GM20431 (cell line): ENCODE results near the gene SHH.
"Not testable (repeated sequence)": the region's sequence is repeated elsewhere in the genome, so short reads cannot be mapped to it uniquely, and the experiment has no call there.

Source experiments
- in situ Hi-C: fragments of 300-500 bp; cut with MseI, MboI; formaldehyde crosslinking; loops from one replicate; pipeline ENCODE4 v1.15.0; 2020; ENCODE audit warnings: low sequenced_read_pairs; ENCODE audit not compliant: unreplicated experiment

The SHH gene

DNA sequence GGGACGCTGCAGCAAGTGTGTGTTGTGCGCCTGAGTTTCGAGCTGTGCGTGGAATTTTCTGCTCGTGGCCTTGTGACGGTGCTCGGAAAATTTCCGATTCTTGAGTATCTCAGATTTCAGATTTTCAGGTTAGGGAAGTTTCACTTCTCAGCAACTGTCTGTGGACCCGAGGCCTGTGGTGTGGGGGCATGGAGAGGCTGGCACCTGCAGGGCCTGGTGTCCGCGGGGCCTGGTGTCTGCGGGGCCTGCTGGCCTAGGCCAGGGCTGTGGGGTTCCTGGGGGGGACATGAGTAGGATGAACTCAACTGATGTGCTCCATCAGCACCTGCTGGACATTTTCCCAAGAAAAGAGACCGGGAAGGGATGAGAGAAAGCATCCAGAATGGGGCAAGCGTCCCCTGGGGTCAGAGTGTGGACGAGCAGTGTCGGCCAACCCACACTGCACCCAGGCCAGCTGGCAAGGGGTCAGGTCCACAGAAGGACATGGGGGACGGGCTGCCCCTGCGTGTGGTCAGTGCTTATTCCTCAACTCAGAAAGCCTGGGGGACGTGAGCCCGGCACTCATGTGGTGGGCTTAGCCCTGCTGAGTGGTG, 31.3 kb upstream of the SHH start:
- in situ Hi-C loops, result no loop called here

DNA sequence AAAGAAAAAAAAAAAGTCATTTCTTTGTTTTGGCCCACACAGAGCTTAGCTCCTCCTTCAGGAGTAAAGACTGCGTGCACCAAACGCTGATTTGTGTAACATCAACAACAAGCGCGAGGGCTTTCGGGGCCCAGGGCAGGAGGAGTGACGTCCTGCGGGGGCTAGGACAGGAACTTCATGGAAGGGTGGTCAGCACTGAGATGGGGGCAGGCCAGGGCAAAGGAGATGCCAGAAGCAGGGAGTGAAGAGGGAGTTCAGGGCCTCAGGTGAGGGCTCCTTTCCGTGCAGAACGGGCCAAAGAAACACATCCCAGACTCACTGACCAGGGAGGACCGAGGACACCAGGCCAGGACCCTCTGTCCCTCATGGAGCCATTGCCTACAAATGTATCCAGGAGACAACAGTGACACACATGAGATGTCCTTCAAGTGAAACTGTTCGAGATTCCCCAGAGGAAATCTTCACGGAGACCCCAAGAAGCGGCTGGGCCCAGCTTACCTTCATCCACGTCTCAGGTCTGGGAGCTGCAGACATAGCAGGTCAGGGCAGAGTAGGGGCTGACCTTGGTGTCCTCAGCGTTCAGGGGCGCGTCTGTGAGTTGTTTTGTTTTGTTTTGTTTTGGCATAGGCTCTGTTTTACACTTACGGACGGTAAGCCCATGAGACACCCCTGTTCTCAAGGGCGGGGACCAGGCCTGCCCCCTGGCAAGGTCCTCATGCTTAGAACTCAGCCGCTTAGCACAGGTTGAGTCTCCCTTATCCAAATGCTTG, 30.4 kb upstream of the SHH start:
- in situ Hi-C loops, result no loop called here

DNA sequence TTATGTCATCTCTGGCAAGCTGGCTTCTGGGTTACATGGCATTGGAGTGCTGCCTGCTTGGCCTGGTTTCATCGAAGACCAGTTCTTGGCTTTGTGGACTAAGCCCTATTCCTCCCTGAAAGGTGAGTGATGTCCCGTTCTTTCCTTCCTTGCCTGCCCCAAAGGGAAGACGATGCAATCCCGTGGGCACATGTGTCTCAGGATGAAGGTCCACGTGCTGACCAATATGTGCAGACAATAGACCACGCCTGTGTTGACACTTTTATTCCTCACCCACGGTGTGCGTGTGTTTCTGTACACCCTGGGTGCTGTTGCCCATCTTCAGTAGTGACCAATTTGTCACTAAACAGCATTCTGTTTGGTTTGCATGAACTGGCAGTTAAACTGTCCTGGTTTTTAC, 28.6 kb upstream of the SHH start:
- in situ Hi-C loops, result no loop called here

DNA sequence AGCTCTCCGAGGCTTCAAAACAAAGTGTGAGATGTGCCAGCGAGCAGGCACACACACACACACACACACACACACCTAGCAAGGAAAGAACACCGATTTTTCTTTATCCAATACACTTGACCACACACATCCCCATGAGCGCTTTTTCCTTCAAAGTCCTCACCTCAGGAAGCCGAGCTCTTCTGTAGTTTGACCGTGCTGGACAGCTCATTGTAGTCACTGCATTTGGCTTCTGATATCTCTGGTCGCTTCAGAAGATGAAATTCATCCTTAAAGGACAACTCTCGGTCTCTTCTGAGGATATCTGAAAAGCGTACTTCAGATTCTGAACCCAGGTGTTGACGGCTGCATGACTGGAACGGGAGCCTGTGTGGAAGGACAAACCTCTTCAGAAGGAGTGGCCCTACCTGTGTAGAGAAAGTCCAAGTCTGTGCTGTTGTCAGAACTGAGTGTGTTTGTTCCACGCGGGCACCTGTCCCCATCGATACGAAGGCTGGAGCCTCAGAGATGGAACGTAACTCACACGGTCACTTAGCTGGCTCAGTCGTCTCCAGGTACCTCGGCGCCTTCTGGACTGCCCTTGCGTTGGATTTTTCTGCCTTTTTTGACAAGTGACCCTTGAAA, 28.1 kb upstream of the SHH start:
- in situ Hi-C loops, result no loop called here

DNA sequence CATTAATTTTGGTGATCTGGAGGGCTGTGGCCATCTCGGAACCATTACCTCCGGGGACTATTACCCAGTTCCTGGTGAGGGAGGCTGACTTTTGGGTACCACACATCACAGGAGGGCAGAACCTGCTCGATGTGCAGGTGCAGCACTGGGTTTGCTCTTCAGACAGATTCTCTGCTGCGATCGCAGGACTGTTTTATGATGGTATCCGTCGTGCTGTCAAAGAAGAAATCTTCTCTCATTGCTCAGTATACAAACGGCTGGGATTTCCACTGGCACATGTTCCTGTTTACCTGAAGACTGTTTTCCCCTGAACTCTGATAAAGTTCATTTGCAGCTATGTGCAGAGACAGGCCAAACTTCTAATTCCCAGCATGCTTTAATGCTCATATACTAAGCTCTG, 27.2 kb upstream of the SHH start:
- in situ Hi-C loops, result no loop called here

DNA sequence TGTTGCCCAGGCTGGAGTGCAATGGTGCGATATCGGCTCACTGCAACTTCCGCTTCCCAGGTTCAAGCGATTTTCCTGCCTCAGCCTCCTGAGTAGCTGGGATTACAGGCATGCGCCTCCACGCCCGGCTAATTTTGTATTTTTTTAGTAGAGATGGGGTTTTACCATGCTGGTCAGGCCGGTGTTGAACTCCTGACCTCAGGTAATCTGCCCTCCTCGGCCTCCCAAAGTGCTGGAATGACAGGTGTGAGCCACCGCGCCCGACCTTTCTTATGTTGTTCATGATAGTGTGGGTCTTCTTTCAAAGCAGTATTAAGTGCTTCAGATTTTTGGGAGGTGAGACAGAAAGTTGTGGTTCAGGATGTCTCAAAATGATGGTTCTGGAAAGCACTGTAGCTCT, 26.0 kb upstream of the SHH start:
- in situ Hi-C loops, result not testable (repeated sequence)

DNA sequence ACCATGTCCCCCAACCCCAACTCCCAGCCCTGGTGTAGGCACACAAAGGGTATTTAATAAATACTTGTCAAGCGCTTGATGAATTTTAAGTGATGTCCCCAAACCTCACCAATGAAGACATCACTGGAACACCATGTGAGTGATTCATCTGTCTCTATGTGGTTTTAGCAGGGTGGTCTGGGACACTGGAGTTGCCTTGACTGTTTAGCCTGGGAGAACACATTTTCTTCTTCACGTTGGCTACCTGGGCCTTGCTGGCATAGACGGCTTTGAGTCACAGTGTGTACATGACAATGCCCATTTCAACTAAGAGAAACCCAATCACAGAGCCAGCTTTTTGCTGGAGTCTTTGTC, 24.8 kb upstream of the SHH start:
- in situ Hi-C loops, result no loop called here

DNA sequence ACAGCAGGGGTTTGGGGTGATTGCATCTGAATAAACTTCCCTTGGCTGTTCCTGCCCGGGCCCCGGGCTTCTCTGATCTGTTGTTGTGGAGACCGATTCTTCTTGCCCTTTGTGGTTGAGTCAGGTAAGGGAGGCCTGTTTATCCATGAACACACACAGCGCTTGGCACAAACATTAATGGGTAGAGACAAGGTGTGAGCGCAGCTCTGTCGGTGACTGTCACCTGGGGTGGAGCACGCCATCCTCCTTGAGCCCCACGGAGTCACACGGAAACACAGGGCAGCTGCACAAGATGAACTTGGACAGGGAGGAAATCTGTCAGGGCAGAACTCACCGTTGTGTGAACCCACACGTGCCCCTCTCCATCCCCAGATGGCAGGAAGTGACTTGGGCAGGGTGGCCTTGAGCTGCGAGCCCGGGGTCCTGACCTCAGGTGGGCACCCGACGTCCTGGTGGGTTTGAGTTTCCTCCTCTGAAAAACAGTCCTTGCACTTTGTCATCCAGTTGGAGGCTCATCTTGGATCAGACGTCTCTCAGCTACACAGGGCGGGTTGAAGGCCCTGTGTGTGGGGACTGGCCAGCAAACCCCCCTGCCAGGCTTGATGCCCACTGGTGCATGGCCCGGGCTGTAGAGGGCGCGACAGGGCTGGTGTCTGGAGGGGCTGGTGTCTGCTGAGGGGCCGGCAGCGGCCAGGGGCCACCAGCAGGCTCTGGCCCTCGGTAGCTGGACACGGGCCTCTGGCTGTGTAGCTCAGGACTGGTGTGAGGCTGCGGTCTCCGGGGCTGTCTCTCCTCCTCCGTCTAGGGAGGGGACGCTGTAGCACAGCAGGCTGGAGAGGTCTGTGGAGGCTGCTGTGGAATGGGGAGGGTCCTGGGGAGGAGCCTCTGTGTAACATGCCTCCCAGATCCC, 24.2 kb upstream of the SHH start:
- in situ Hi-C loops, result no loop called here

DNA sequence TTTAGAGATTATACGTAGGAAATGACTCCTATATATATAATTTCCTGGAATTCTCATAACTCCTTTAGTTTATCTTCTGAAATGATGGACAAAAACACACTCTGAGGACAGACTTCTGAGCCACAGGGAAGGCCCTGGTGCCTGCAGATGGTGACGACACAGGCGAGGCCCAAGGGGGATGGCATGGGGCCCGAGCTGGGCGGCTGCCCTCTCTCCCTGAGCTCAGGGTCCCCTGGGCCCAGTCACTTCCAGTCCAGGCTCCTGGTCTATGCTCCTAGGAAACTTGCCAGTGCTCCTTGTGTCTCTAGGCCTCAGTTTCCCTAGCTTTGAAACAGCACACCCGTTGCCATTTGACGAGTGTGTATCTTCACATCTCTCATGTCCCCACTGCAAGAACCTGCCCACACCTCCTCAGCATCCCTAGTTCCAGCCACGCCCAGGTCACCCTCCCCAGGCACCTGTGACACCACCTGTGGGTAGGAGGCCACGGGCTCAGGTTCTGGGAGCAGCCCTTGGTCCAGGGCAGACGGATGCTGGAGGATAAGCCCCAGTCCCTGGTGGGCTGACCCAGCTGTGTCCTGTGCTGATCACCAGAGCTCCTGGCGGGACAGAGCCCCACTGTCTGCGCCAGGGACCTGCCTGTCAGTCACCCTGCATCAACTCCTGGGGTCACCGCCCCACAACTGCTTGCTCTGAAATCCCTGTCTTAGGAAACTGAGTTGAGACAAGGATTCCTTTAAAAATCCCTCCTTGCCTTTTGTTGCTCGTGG, 23.4 kb upstream of the SHH start:
- in situ Hi-C loops, result no loop called here

DNA sequence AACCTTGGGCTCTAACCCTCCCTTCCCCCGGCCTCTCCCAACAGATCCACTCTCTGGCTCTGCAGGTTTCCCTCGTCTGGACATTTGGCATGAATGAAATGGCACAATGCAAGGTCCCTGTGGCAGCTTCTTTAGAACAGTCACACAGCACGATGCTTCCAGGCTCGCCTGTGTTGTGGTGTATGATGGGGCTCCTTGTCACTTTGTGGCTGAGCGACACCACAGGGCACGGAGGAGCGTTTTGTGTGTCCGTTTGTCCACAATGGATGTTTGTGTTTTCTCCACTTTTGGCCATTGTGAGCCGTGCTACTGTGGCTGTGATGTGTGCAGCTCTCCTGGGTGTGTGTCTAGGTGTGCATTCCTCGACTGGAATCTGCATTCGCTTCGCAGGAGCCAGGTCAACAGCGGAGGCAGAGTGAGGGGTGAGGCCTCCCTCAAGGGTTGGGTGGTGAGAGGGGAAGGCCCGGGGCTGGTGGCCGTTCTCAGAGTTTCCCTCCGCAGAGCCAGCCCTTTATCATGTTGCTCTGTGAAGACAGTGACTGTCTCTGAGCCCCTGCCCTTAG, 22.3 kb upstream of the SHH start:
- in situ Hi-C loops, result no loop called here

DNA sequence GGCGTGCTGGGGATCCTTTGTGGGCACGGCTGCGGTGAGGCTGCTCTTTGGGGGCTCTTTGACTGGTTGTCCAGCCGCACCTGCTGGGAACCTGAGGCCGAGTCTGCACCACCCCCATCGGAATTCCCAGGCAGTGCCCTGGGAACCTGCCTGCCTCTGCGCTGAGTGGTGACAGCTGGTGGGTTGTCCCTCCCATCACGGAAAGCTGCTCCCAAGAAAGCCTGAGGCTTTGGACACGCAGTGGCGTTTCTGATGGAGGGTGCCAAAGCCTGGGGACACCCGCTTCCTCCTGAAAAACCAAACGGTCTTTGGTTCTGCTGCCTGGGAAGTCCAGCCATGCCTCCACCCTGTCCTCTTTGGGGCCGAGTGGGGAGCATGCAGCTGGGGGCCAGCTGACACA, 21.4 kb upstream of the SHH start:
- in situ Hi-C loops, result no loop called here

DNA sequence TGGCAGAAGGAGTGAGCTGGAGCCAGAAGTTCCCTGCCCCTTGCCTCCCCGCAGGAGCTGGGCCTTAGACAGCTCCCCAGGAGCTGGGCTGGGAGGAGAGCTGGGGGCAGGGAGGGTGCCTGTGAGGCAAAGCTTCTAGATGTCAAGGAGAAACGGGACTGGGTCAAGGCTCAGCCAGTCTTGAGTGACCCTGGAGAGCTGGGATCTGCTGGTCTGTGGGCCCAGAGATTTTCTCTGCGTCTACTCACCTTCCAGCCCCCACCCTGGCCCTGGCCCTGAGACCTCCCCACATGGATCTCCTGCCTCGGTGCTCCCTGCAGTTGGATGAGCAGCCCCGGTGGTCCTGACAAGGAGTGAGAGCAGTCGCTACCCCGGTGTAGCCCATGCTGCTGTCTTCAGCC, 20.3 kb upstream of the SHH start:
- in situ Hi-C loops, result no loop called here

DNA sequence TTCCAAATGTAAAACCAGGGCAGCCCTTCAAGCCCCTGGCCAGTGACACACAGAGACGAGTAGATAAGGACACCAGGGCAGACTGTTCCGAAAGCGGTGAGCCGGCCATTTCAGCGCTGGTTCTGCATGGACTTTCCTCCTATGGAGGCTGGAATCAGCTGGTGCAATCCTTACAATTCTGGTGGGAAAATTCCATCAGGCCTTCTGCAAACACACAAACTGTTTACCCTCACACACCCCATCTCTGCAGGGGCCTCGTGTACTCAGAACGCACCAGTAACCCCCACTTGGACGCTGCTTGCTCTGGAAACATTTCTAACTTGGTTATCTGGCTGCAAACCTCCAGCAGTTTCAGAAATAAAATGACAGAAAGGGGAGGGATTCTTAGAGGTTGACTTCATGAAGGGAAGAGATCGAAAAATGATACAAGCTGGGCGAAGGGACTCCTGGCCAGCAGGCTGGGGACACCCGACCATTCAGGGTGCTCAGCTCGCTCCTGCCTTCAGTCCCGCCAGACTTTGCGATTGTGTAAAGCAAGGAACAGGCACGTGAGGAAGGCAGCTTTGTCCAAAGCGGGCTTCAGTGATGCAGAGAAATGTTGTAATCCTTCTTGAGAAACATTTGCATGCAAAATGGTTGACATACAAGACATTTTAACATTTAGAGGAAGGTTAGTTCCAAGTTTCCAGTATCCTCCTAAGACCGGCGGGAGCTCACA, 19.7 kb upstream of the SHH start:
- in situ Hi-C loops, result no loop called here

DNA sequence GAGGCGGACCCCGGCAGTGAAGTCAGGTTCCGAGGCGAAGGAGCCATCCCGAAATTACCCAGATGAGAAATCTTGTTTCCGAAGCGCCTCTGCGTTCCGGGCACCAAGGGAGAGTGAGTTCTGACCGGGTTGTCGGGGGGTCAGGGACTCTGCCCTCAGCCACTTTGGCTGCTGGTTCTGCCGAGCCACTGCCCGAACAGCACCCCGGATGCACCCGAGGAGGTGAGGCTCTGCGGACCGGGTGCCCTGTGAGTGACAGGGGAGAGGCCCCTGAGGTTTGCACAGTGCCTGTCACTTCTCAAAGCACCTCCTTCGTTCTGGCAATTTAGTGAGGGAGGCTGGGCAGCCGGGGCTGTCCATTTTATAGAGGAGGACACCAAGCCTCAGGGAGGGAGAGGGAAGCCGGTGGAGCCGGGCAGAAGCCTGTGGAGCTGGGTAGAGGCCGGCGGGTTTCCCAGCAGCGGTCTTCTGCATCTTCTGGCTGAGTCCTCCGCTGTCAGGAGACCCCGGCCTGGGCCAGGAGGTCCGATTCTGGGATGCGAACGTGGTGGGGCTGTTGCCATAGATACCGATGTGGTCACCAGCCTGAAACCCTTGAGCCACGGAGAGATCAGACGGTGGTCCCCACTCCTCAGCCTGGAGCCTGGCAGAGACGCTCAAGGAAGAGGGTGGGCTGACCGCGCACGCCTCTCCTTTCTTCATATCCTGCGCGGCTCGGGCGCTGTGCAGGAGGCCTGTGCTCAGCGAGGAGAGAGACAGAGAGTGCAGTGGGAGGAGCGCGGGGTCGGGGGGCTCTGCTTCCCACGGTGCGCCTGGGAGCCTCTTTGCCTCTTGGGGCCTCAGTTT, 18.9 kb upstream of the SHH start:
- in situ Hi-C loops, result no loop called here

DNA sequence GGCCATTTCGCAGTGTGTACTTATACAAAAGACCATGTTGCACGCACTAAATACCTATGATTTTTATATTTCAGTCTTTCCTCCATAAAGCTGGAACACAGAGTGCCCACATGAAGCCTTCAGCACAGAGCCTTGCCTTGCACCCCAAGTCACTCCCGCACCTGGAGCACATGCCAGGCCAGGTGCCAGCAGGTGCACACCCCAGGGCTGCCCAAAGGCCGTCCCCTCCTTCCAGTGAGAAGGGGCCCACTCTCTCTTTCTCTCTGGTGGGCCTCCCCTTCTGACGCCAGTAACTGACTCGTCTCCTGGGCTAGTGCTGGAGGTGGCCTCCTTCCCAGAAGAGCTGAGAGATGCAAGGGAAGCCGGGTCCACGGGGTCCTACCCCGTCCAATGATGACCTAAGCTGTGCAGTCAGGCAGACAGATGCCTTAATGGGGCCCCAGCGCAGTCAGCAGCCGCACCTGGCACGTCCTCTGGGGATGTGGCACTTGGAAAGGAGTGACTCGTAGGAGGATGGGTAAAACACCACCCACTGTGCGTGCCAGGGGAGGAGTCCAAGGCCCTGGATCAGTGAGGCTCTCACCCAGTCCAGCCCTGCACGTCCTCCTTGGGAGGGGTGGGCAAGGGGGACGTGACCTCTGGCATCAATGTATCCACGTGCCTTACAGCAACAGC, 17.7 kb upstream of the SHH start:
- in situ Hi-C loops, result no loop called here

DNA sequence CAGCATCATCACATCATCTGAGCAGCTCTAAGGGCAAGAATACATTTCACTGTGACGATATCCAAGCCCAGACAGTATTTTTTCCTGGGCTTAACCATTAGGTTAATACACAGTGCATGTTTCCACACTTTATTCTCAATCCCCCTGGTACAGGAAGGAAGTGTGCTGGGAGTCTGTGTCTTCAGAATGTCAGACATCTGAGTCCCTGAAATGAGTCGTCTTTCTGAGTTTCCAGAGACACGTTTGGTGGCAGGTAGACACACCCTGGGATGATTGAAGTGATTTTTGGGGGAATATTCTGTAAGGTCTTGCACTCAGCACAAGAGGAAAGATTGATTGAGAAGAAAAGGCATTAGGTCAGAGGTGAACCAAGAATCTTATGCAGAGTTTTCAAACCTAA, 13.1 kb upstream of the SHH start:
- in situ Hi-C loops, result no loop called here

DNA sequence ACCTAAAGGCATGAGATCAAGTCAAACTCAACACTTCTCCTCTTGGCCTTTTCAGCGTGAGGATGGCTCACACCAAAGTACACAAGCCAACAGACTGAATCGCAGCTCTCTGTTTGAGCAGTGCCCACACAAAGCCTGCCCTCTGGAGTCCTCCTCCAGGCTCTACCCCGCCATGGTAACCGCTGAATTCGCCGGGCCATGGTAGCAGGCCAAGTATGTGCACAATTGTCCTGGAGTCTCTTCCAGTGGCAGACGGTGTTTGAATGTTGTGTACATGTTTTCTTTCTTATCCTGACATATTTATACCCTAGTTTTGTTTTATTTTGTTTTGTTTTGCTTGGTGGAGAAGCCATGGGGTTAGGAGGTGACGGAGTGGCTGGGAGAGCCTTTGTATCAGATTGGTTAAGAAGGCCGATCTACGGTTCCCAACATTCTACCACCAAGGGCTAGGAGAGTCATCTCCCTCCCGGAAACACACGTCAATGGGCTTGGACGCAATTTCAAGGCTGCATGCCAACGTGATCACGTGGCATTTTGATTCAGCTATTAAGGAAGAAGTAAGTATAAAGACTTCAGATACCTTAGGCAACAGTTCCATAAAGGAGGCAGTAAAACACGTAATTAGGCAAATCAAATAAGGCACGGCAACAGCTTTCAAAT, 12.1 kb upstream of the SHH start:
- in situ Hi-C loops, result loop anchor here (25.0 kb wide), 1 partner anchor 988 kb away; no protein-coding TSS in a partner anchor
